Vagina (tissue), 2 donors: ENCODE measurements around the gene DGCR2.

Source experiments
- CTCF ChIP-seq, 3 experiments: fragments of 450-650 bp in 2 of 3; fragments of 200-600 bp in 1 of 3; sonication (generic) in 1 of 3; IDR thresholded peaks; one replicate each; pipeline ENCODE4 v1.5.1; 2017 to 2019; ENCODE audit warnings: antibody characterized with exemption in 3 of 3, mild to moderate bottlenecking in 2 of 3, moderate library complexity in 2 of 3
- POLR2A ChIP-seq, 2 donors: fragments of 450-650 bp; IDR thresholded peaks; one replicate each; pipeline ENCODE4 v1.6.1; 2017; ENCODE audit warnings: antibody characterized with exemption in 2 of 2, mild to moderate bottlenecking in 2 of 2, moderate library complexity in 2 of 2
- POLR2AphosphoS5 ChIP-seq, 2 donors: sonication (generic); formaldehyde crosslinking; IDR thresholded peaks; one replicate each; pipeline ENCODE4 v1.9.0; 2017; ENCODE audit warnings: antibody characterized with exemption in 2 of 2, mild to moderate bottlenecking in 2 of 2, low read depth in 1 of 2; ENCODE audit not compliant: insufficient read depth in 1 of 2

- no peak for TF ChIP-seq CTCF (IDR thresholded peaks at IDR 0.05)
- TF ChIP-seq POLR2AphosphoS5 (IDR thresholded peaks at IDR 0.05; ENCODE audit: insufficient read depth in 1 of 2, low read depth in 1 of 2) = no peak
- no peak for TF ChIP-seq POLR2A (IDR thresholded peaks at IDR 0.05)
These were observed 12.7 kb upstream of the DGCR2 start for GRCh38 chr22:19134874-19135273.
